GM19324 (cell line): ENCODE results near the gene LYSMD4.

Experiments used
- ATAC-seq: cut with Tn5 transposase; IDR thresholded peaks from one replicate; pipeline ENCODE4 v1.9.1; 2021; ENCODE audit warnings: mild to moderate bottlenecking, moderate library complexity; ENCODE audit not compliant: unreplicated experiment, low FRiP score

The LYSMD4 gene

GRCh38 chr15:99732124-99732750, 1.0 kb downstream of the LYSMD4 start:
- no peak for ATAC-seq

GRCh38 chr15:99731336-99732123, 1.7 kb downstream of the LYSMD4 start:
- no peak for ATAC-seq

- ATAC-seq, result no peak
Observed at GRCh38 chr15:99729920-99730319, 3.3 kb downstream of the LYSMD4 start.

- ATAC-seq, result no peak
Observed at GRCh38 chr15:99729327-99729726, 3.9 kb downstream of the LYSMD4 start.

- ATAC-seq, result no peak
Observed at GRCh38 chr15:99728916-99729315, 4.3 kb downstream of the LYSMD4 start.

GRCh38 chr15:99727733-99728132, 5.5 kb downstream of the LYSMD4 start:
- no peak for ATAC-seq

GRCh38 chr15:99727330-99727729, 5.9 kb downstream of the LYSMD4 start:
- ATAC-seq, result no peak

GRCh38 chr15:99726333-99726732, 6.9 kb downstream of the LYSMD4 start:
- ATAC-seq, result no peak

- ATAC-seq, result no peak
Observed at GRCh38 chr15:99722406-99722805, 10.8 kb downstream of the LYSMD4 start.

- no peak for ATAC-seq
Observed at GRCh38 chr15:99721896-99722295, 11.3 kb downstream of the LYSMD4 start.

- ATAC-seq, result no peak
Observed at GRCh38 chr15:99721104-99721778, 12.0 kb downstream of the LYSMD4 start.

- no peak for ATAC-seq
Observed at GRCh38 chr15:99720533-99720932, 12.7 kb downstream of the LYSMD4 start.

- ATAC-seq, result peak; percentile 86
Observed at GRCh38 chr15:99719096-99719541, 14.1 kb downstream of the LYSMD4 start.

GRCh38 chr15:99718421-99718820, 14.8 kb downstream of the LYSMD4 start:
- no peak for ATAC-seq

- ATAC-seq, result no peak
Observed at GRCh38 chr15:99717161-99718009, 15.9 kb downstream of the LYSMD4 start.

- no peak for ATAC-seq
Observed at GRCh38 chr15:99716540-99717095, 16.6 kb downstream of the LYSMD4 start.

GRCh38 chr15:99712415-99712814, 20.8 kb downstream of the LYSMD4 start:
- ATAC-seq, result no peak

GRCh38 chr15:99711625-99712024, 21.6 kb downstream of the LYSMD4 start:
- no peak for ATAC-seq

- no peak for ATAC-seq
Observed at GRCh38 chr15:99709243-99709986, 23.8 kb downstream of the LYSMD4 start.

- no peak for ATAC-seq
Observed at GRCh38 chr15:99708563-99708962, 24.7 kb downstream of the LYSMD4 start.
